Stimulated activated CD8-positive, alpha-beta memory T cell treated with anti-CD3 and anti-CD28 coated beads, Interleukin-2, amount 100 ng/mL, for 1 hour (primary cell): ENCODE results near the gene WSCD2.

Experiments
- DNase-seq, 2 donors: peaks; one replicate each; pipeline ENCODE4 v3.0.0-alpha.2; 2020; ENCODE audit warnings: low read depth in 2 of 2

WSCD2 gene

GRCh38 chr12:108129017-108129812, at the start of gene WSCD2:
Gene WSCD2 (plus strand): TSS chr12:108129288. CDS start chr12:108195833, 66,545 bp downstream.
- DNase-seq = no peak

- no peak for DNase-seq
Observed at GRCh38 chr12:108079721-108080120, 49.4 kb upstream of the WSCD2 start.

DNA sequence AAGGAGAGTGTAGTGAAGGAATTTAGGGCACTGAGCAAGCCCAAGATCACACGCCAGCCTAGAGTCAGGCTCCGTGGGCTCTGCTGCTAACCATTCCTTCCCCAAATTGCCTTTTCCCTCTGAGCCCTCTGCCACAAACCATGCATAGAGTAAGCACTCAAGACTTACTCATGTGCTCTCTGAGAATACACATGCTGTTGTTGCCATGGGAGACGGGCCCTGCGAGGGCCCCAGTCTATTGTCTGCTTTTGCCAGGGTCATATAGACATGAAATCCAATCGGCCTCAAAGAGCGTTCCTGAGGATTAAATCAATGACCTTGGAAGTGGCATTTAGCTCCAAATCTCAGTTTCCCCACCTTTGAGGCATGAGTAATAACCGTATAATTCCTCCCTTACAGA, 48.7 kb upstream of the WSCD2 start:
- DNase-seq = no peak

DNA sequence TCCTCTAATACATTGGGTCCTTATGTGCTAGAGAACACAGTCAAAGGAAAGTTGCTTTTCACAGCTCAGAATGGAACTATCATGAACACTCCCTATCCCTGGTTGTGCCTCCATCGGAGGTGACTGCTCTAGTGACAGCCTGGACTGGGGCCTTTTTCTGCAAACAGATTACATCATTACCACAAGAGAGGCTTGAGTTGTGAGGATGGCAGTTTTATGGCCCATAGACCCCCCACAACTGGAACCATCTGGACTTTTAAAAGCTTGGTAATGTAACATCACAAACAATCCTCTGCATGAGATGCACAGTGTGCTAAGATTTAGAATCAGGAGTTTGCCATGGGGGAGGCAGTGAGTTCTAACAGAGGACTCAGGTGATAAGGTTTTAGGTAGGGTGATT, 46.6 kb upstream of the WSCD2 start:
- DNase-seq = no peak

DNA sequence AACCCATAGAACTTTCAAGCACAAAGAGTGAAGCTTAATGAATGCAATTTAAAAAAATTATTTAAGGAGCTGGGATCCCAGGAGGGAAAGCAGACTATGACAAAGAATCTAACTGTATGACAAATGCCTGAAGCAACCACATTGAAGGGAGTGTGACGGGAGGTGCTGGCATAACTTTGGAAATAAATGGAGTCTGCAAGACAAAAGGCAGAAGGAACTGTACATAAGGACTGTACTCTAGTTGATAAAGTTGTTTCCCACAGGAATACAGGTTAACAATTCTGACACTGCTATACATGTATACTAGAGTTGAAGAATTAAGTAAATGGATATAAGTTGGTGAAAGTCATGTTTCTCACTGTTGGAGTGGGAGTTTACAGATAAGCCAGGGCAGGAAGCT, 41.2 kb upstream of the WSCD2 start:
- DNase-seq = no peak

DNA sequence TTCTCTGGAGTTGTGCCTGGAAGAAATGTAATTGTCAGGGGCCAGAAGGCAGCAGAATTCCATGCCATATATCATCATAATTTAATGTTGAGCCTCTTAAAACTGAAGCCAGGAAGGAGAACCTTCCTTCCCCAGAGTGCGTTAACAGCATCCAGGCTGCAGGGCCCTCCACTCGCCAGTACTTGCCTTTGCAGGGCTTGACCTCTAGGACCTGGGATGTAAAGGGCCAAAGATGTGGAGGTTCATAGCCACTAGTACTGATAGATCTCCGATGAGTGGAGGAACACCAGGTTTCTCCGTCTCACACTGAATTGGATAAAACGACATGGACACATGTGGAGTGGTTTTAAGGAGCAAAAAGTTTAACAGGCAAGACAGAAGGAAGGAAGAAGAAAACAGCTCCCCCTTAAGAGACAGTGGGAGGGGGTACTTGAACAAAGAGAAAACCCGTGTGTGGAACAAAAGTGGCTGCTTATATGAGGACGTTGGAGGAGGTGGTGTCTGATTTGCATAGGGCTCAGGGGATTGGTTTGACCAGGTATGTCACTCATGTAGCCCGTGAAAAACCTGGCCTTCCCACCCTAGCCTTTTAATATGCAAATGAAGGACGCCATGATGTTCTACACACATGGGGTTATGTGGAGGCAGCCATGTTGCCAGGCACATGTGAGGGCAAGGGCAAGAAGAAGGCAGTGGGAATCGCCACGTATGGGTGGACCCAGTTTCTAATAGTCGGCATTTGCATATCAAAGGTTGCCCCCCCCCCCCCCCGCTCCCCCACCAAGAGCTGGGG, 38.8 kb upstream of the WSCD2 start:
- DNase-seq = no peak

- no peak for DNase-seq
Observed at GRCh38 chr12:108090932-108091678, 38.0 kb upstream of the WSCD2 start.

- DNase-seq = no peak
Observed at GRCh38 chr12:108091679-108092051, 37.4 kb upstream of the WSCD2 start.

DNA sequence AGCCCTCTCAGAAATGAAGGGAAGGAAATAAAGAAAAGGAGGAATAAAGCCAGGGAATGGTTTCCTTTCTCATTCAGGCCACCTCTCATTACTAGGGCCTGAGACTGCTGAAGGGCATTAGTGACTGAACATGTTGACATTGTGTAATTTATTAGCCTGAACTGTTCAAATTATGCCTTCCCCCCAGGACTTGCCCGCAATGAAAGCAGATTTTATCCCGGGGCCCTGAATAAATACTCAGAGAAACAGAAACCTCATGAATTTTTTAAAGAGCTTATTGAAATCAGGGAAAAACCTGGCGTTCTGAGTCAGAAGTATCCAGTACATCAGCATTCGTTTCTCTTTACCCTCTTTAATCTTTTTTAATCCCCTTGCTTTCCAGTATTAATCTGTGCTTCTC, 35.9 kb upstream of the WSCD2 start:
- no peak for DNase-seq

GRCh38 chr12:108094056-108094649, 34.9 kb upstream of the WSCD2 start:
- DNase-seq = no peak

DNA sequence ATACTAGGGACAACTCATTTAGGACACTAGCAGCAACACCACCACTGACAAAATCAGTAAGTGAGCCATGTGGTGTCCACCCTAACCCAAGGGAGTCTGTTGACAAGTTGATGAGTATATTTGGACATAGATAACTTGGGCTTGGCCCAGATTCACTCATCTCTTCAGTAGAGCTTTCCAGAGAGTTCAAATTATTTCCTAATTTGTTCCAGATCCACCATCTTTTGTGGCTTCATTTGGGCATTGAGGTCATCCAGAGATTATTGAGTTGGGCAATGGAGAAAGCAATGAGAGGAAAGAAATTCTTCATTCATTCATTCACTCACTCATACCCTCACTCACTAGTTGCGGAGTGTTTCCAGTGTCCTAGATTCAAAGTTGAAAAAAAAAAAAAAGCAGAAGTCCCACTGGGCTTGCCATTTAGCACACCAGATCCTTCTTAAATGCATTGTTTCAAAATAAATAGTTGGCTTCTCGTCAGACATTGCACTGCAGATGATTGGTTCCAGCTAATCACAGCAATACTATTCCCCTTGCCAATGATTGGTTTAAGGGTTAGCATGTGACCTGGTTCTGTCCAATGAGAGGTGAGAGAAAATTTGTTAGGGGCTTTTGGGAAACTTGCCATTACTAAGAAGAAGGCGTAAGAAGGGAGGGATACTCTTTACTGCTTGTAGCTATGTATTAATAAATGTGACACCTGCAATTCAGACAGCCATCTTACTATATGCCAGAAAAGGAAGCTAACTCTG, 31.8 kb upstream of the WSCD2 start:
- no peak for DNase-seq

GRCh38 chr12:108098374-108098773, 30.7 kb upstream of the WSCD2 start:
- DNase-seq = no peak

DNA sequence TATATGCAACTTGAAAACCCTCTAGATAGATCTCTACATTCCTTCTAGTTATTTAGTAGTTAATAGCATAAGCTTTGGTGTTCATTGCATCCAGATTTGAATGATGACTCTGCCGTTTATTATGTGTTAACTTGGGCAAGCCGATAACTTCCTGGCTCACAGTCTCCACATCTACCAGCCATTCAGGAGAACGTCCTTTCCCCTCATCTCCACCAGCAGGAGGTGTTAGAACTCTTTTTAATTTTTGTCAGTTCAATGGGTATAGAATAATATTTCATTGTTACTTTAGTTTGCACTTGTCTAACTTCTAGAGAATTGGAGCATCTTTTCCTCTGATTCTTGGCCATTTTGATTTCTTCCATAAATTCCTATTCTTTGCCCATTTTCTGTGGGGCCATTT, 30.0 kb upstream of the WSCD2 start:
- DNase-seq = no peak

DNA sequence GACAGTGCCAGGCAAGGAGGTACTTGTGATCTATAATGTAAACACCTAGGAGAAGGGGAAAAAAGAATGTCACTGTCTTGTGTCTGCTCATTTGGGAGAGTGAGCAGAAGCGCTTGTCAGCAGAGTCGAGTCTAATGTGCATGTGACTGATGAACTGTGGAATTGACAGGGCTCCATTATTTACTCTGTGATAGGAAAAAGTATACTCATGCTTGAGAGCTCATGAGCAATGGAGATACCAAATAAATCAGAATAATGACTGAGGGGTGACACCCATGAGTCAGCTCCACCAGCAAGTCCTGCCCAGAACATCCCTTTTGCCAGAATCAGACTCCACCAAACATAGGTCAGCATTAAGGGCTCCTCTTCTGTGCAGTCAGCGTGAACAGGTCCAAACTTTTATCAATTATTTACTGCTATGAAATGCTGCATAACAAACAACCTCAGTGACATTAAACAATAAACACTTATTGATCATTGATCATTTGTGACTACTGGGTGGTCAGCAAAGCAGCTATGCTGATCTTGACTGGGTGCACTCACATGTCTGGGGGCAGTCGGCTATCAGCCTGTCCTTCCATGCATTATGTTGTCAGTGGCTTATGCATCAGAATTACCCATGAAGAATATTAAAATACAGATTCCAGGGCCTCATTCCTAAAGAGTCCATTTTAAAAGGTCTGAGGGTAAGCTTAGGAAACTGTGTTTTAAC, 29.2 kb upstream of the WSCD2 start:
- no peak for DNase-seq

GRCh38 chr12:108101605-108102175, 27.4 kb upstream of the WSCD2 start:
- no peak for DNase-seq

DNA sequence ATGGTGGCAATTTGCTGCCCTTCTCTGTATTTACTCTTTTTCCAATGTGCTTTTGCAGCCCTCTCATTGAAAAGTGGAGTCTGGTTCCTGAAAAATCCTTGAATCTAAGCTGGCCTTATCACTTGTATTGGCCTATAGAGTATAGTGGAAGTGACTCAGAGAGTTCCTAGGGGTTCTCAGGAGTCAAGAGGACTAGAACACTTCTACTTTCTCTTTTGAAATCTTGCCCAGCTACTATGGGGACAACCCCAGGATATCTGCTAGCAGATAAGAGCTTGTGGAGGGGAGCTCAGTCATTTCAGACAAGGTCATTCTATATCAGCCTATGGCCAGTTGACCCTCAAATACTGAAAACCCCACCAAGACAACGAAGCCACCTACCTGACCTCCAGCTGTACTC, 26.7 kb upstream of the WSCD2 start:
- no peak for DNase-seq

DNA sequence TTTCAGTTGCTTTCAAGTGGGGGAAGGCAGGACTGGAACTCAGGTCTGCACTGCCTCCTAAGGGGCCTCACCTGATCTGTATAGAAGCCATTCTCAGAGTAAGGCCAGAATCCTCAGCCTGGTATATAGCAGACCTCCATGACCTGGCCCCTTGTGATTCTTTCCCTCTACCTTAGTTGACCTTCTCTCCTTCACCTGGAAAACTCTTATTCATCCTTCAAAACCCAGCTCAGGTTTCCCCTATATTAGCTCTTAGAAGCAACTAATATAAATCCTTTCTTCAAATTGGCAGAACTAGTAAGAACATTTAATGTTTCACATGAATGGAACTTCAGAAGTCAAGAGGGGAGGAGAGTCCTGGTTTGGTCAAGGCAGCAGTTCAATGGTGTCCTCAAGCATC, 26.0 kb upstream of the WSCD2 start:
- DNase-seq = no peak

GRCh38 chr12:108103517-108103916, 25.6 kb upstream of the WSCD2 start:
- no peak for DNase-seq

DNA sequence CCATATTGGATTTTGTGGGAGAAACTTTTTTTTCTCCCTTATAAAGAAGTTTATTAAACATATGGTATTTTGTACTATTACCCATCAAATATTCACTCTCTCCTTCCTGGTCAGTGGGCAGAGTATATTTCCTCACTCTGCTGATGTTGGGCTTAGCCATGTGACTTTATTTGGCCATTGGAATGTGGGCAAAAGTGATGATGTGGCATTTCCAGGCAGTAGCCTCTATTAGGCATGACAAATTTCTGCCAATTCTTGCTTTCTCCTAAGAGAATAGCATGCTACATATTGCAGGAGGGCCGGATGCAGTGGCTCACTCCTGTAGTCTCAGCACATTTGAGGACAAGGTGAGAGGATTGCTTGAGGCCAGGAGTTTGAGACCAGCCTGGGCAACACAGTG, 24.4 kb upstream of the WSCD2 start:
- no peak for DNase-seq

DNA sequence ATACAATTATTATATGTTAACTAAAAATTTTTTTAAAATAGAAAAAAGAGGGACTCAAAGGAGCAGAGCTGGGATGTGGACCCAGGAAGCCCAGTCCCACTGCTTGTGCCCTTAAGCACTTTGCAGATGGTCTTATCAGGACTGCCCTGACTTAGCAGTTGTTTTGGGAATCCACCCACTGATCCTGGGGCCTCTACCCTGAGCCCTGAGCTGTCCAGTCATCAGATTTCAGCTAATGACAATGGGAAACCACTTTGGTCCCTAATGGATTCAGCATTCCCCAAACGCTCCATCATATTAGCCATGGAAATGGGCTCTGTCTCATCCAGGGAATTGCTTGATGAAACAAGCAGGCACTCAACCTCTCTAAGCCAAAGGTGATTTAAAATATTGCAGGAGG, 22.5 kb upstream of the WSCD2 start:
- no peak for DNase-seq
